Caco-2 (cell line): Measurements from ENCODE around the gene COA1. TPM values are rescaled to one million over a fixed set of nuclear protein-coding genes. Genes with fewer than 3 reads are reported as not detected.

Experiments used
- BruUV-seq: library from RNA; stranded (reverse); fragments of 400-500 nt; replicated peaks from 2 replicates; lab custom pipeline; 2021; lab: Mats Ljungman, UMichigan
- CTCF ChIA-PET: fragments of 300-600 bp; sonication (Branson Sonifier 250); formaldehyde crosslinking; loops from one replicate; lab custom pipeline; 2022; ENCODE audit warnings: antibody characterized with exemption; lab: Charles Lee
- POLR2A ChIA-PET: fragments of 300-600 bp; sonication (Branson Sonifier 250); formaldehyde crosslinking; loops from one replicate; lab custom pipeline; 2022; ENCODE audit warnings: antibody characterized with exemption; lab: Charles Lee
- DNase-seq, 2 experiments: peaks; one replicate each; pipeline versions ENCODE4 v3.0.0 to v3.0.0-alpha.2; 2020 to 2022
- H3K27me3 ChIP-seq: replicated peaks from 2 replicates; pipeline ENCODE4 v1.6.0; 2011; ENCODE audit warnings: low read length; ENCODE audit not compliant: control insufficient read depth, insufficient read depth
- H3K36me3 ChIP-seq: 2 replicates; pipeline ENCODE4 v1.5.1; 2011; ENCODE audit warnings: low read length; ENCODE audit not compliant: control insufficient read depth, insufficient read depth
- H3K4me1 ChIP-seq: fragments of 250-450 bp; sonication (Bioruptor Pico); 2 replicates; pipeline ENCODE4 v1.5.1; 2020; ENCODE audit warnings: mild to moderate bottlenecking
- H3K4me3 ChIP-seq: 2 replicates; pipeline ENCODE4 v1.5.1; 2011; ENCODE audit warnings: low read depth, mild to moderate bottlenecking, control low read depth, low read length
- H3K9me3 ChIP-seq: fragments of 250-450 bp; sonication (Bioruptor Pico); 2 replicates; pipeline ENCODE4 v1.5.1; 2020; ENCODE audit warnings: mild to moderate bottlenecking, moderate library complexity
- H3K27ac Mint-ChIP-seq: one replicate; pipeline ENCODE4 v1.8.0; 2022; ENCODE audit warnings: mixed read lengths; ENCODE audit not compliant: unreplicated experiment
- H3K27me3 Mint-ChIP-seq: one replicate; pipeline ENCODE4 v1.8.0; 2022; ENCODE audit warnings: mixed read lengths; ENCODE audit not compliant: insufficient read depth, unreplicated experiment
- H3K36me3 Mint-ChIP-seq: one replicate; pipeline ENCODE4 v1.8.0; 2022; ENCODE audit warnings: mild to moderate bottlenecking, mixed read lengths; ENCODE audit not compliant: insufficient read depth, unreplicated experiment
- H3K4me1 Mint-ChIP-seq: one replicate; pipeline ENCODE4 v1.8.0; 2022; ENCODE audit warnings: low read depth, mixed read lengths; ENCODE audit not compliant: unreplicated experiment
- H3K4me3 Mint-ChIP-seq: one replicate; pipeline ENCODE4 v1.8.0; 2022; ENCODE audit warnings: mild to moderate bottlenecking, moderate library complexity, mixed read lengths; ENCODE audit not compliant: unreplicated experiment
- H3K9me3 Mint-ChIP-seq: one replicate; pipeline ENCODE4 v1.8.0; 2022; ENCODE audit warnings: mixed read lengths; ENCODE audit not compliant: unreplicated experiment
- intact Hi-C: fragments of 100-400 bp; cut with micrococcal nuclease; formaldehyde crosslinking; loops from one replicate; pipeline ENCODE4 v1.10.0; 2022; ENCODE audit not compliant: unreplicated experiment
- total RNA-seq: library from RNA; stranded (reverse); gene quantifications from 2 replicates; pipeline ENCODE4 v1.2.3, GENCODE V29; 2022
- TF ChIP-seq, protein P1 (sequence below), 2 experiments: fragments of 200-600 bp in 1 of 2; IDR thresholded peaks; 1 replicate in 1 of 2; 2 replicates in 1 of 2; pipeline versions ENCODE4 v1.5.1 to v1.8.0; 2011 to 2022; ENCODE audit warnings: antibody characterized with exemption in 1 of 2, control low read depth in 1 of 2, inconsistent platforms in 1 of 2, low read depth in 1 of 2, low read length in 1 of 2, mild to moderate bottlenecking in 1 of 2, moderate library complexity in 1 of 2; ENCODE audit not compliant: insufficient read depth in 1 of 2, severe bottlenecking in 1 of 2, unreplicated experiment in 1 of 2

The COA1 gene
- total RNA-seq, 1 experiment from 2014 or later, result 94.7 TPM

DNA sequence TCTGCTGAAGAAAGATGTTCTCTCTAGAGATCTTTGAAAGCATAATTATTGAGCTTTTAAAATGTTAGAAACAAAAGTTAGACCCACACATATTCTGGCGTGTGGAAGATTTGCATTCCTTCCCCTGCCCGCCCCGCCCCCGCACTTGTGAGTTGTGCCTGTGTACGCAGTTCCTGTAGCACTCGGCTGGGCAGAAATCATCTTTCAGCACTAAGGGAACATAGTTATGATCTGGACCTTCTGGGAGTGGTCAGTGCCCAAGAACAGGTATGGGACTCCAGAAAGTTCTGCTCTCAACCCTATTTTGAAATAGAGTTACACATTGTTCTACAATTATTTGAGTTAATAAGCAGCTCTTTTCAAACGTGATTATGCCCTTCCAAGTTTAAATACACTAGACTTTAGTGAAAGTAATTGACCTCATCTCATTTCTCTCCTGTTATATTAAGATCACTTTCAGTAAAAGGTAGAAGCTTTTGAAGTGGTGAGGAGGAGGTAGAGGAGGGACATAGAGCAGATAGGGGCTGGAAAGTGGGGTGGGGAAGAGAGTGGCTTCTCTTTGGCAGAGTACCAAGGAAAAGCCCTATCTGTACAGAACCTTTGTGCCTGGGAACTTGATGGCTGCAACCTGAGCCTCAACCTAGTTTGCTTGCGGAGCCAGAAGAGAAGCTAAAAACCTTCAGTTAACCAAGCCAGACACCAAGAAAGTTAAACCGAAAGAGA, 34.9 kb upstream of the COA1 start:
- H3K36me3 Mint-ChIP-seq, result no peaks in the 10 kb centered on the region
- ChIA-PET CTCF (interaction anchor here (0.8 to 1.4 kb wide), 3 partner anchors 9 to 182 kb away, joined by 3 to 7 read pairs (median 4); partner anchors contain the start of gene STK17A), POLR2A (no interaction called here)
- H3K27me3 Mint-ChIP-seq, result no peaks in the 10 kb centered on the region
- H3K4me3 ChIP-seq, result no peak overlapping the region
- TF ChIP-seq, protein P1, sequence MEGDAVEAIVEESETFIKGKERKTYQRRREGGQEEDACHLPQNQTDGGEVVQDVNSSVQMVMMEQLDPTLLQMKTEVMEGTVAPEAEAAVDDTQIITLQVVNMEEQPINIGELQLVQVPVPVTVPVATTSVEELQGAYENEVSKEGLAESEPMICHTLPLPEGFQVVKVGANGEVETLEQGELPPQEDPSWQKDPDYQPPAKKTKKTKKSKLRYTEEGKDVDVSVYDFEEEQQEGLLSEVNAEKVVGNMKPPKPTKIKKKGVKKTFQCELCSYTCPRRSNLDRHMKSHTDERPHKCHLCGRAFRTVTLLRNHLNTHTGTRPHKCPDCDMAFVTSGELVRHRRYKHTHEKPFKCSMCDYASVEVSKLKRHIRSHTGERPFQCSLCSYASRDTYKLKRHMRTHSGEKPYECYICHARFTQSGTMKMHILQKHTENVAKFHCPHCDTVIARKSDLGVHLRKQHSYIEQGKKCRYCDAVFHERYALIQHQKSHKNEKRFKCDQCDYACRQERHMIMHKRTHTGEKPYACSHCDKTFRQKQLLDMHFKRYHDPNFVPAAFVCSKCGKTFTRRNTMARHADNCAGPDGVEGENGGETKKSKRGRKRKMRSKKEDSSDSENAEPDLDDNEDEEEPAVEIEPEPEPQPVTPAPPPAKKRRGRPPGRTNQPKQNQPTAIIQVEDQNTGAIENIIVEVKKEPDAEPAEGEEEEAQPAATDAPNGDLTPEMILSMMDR (IDR thresholded peaks at IDR 0.05; ENCODE audit: insufficient read depth in 1 of 2, low read depth in 1 of 2, low read length in 1 of 2, severe bottlenecking in 1 of 2, unreplicated experiment in 1 of 2), result no peak
- H3K9me3 ChIP-seq, result no peaks in the 10 kb centered on the region
- no peak overlapping the region for H3K27ac Mint-ChIP-seq
- H3K4me3 Mint-ChIP-seq, result peak overlapping the region; percentile 42
- H3K27me3 ChIP-seq, result no peaks in the 10 kb centered on the region
- no TSS peak for BruUV-seq
- H3K36me3 ChIP-seq, result no peaks in the 10 kb centered on the region
- H3K4me1 Mint-ChIP-seq, result peaks cover 19% of the 10 kb centered on the region
- DNase-seq, result no peak
- intact Hi-C loops, result no loop called here
- no peaks in the 10 kb centered on the region for H3K9me3 Mint-ChIP-seq
- peaks cover 25% of the 10 kb centered on the region for H3K4me1 ChIP-seq

DNA sequence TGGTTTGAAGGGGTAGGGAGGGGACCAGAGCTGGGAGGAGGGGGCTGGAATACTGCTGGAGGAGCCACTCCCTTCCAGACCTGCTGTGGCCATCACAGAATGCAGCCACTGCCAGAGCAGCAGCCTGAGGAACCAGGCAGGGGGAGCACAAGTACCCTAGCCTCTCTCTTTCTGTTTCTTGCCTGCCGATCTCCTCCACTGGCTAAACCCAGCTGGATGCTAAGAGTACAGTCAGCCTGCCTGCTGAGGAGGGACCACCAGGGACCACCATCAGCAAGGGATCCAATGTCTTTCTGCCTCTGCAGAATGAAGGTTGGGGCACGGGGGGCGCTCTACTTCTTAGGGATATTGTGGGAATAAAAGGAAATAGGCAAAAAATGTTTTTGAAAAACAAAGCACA, 33.9 kb upstream of the COA1 start:
- H3K4me1 Mint-ChIP-seq, result peaks cover 19% of the 10 kb centered on the region
- DNase-seq, result no peak
- no peak overlapping the region for H3K4me3 Mint-ChIP-seq
- H3K36me3 Mint-ChIP-seq, result no peaks in the 10 kb centered on the region
- Histone ChIP-seq H3K9me3 (no peaks in the 10 kb centered on the region), H3K4me1 (peaks cover 25% of the 10 kb centered on the region), H3K27me3 (no peaks in the 10 kb centered on the region), H3K4me3 (no peak overlapping the region), H3K36me3 (no peaks in the 10 kb centered on the region)
- H3K27ac Mint-ChIP-seq, result peak overlapping the region; percentile 53
- CTCF ChIA-PET, result interaction anchor here (0.6 kb wide), 1 partner anchor 797 kb away, joined by 3 read pairs; no protein-coding TSS in a partner anchor
- POLR2A ChIA-PET, result no interaction called here
- intact Hi-C loops, result no loop called here
- TF ChIP-seq, protein P1 (IDR thresholded peaks at IDR 0.05; ENCODE audit: insufficient read depth in 1 of 2, low read depth in 1 of 2, low read length in 1 of 2, severe bottlenecking in 1 of 2, unreplicated experiment in 1 of 2), result no peak
- no peaks in the 10 kb centered on the region for H3K9me3 Mint-ChIP-seq
- H3K27me3 Mint-ChIP-seq, result no peaks in the 10 kb centered on the region
- no TSS peak for BruUV-seq

DNA sequence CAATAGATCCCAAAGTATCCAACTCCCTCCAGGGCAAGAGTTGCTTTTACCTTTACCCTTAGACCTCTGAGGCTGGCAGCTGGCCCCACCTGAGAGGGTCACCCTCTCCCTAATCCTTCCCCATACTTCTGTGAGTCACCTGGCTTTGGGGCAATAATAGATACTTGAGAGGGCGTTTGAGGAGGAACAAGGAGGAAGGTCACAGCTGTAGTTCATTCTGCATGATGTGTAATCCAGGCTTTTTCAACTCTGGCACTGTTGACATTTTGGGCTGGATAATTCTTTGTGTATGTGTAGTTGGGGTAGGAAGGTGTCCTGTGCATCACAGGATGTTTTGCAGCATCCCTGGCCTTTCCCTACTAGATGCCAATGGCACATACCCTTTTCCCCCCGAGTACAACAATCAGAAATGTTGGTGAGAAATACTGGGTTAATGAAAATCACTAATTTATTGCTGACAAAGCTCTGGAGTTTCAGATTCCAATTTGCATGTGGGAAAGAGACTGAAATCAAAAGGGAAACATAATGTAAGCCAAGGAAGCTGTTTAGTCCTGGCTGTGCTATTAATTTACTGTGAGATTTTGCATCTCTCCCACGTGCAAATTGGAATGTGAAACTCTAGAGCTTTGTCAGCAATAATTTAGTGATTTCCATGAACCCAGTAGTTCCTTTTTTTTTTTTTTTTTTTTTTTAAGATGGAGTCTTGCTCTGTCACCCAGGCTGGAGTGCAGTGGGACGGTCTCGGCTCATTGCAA, 32.8 kb upstream of the COA1 start:
- Mint-ChIP-seq H3K27ac (no peak overlapping the region), H3K4me1 (peaks cover 19% of the 10 kb centered on the region), H3K9me3 (no peaks in the 10 kb centered on the region), H3K4me3 (no peak overlapping the region), H3K36me3 (no peaks in the 10 kb centered on the region), H3K27me3 (peaks cover 3% of the 10 kb centered on the region)
- Histone ChIP-seq H3K9me3 (no peaks in the 10 kb centered on the region), H3K27me3 (no peaks in the 10 kb centered on the region), H3K4me1 (peaks cover 25% of the 10 kb centered on the region), H3K4me3 (no peak overlapping the region), H3K36me3 (no peaks in the 10 kb centered on the region)
- CTCF ChIA-PET, result no interaction called here
- POLR2A ChIA-PET, result no interaction called here
- BruUV-seq, result no TSS peak
- DNase-seq, result no peak
- TF ChIP-seq, protein P1 (IDR thresholded peaks at IDR 0.05; ENCODE audit: insufficient read depth in 1 of 2, low read depth in 1 of 2, low read length in 1 of 2, severe bottlenecking in 1 of 2, unreplicated experiment in 1 of 2), result no peak
- intact Hi-C loops, result no loop called here
